ENCODE data around the gene HSPB7. TPM values are rescaled to one million over a fixed set of nuclear protein-coding genes. Genes with fewer than 3 reads are reported as not detected.

The HSPB7 gene
- total RNA-seq, 1 donor from 2014 or later: 191 TPM

DNA sequence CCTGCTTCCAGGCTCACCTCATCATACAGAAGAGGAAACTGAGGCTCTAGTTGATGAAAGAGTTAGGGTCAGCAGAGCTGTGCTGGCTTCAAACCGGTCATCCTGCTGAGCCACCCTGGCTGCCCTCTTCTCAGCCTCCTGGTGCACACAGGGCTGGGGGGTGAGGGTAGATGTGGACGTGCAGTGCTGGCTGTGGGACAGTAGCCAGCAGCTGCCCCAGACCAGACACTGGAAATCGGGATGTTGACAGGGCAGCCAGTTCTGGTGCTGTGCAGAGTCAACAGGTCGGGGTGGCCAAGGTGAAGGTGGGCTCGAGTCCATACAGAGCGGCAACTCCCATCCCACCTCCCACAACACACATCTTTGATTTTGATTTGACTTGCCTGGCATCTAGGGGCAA is 2.5 kb upstream of the HSPB7 start:
- intact Hi-C loops (cut with DNase I): no loop called here
- TF ChIP-seq, protein P1, sequence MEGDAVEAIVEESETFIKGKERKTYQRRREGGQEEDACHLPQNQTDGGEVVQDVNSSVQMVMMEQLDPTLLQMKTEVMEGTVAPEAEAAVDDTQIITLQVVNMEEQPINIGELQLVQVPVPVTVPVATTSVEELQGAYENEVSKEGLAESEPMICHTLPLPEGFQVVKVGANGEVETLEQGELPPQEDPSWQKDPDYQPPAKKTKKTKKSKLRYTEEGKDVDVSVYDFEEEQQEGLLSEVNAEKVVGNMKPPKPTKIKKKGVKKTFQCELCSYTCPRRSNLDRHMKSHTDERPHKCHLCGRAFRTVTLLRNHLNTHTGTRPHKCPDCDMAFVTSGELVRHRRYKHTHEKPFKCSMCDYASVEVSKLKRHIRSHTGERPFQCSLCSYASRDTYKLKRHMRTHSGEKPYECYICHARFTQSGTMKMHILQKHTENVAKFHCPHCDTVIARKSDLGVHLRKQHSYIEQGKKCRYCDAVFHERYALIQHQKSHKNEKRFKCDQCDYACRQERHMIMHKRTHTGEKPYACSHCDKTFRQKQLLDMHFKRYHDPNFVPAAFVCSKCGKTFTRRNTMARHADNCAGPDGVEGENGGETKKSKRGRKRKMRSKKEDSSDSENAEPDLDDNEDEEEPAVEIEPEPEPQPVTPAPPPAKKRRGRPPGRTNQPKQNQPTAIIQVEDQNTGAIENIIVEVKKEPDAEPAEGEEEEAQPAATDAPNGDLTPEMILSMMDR (IDR thresholded peaks at IDR 0.05): no peak
- H3K36me3 ChIP-seq: peaks cover 0 to 4% of the 10 kb centered on the region in 2 donors

DNA sequence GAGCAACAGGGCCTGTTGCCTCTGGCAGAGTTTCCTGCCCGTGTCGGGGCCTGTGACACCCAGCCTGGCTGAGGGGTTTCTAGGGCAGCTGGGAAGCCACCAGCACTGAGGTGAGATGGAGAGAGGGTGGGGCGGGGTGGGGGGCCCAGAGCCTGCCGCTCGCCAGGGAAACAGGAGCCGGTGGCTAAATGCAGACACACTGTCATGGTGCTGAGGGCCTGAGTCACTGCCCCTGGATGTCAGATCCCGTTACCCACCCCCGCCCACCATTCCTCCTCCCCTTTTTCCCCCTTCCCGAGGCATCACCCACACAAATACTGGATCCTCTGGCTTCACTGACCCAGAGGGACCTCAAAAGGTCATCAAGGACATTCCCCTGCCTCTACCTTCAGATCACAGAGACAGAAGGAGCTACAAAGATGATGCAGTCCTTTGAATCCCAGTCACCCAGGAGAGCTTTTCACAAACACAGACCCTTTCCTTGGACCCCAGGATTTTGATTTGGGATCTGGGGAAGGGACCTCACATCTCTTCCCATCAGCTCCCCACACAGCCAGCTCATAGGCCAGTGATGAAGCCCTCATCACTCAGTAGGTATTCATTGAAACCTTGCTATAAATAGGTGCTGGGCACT is 1.9 kb upstream of the HSPB7 start:
- intact Hi-C loops (cut with DNase I): loop anchor here (5.0 kb wide), 2 partner anchors 128 to 222 kb away; no protein-coding TSS in a partner anchor
- H3K4me3 ChIP-seq: peak overlapping the region in 1 of 2 donors; percentile 74
- H3K9me3 ChIP-seq: no peaks in the 10 kb centered on the region
- H3K27ac ChIP-seq: peak overlapping the region; percentile 95 to 98
- peaks cover 9 to 39% of the 10 kb centered on the region in 2 donors for H3K4me1 ChIP-seq
- TF ChIP-seq, protein P1 (IDR thresholded peaks at IDR 0.05): no peak
- DNase-seq (ENCODE audit: low spot score in 2 of 2): peak; percentile 60 to 87
- H3K36me3 ChIP-seq: peaks cover 0 to 4% of the 10 kb centered on the region in 2 donors
- no peaks in the 10 kb centered on the region for H3K27me3 ChIP-seq

More for the DNA sequence above, 2.5 kb upstream of the HSPB7 start:
- Histone ChIP-seq H3K4me3 (no peak overlapping the region), H3K4me1 (peaks cover 8 to 33% of the 10 kb centered on the region in 2 donors), H3K27ac (peak overlapping the region; percentile 95 to 98), H3K27me3 (no peaks in the 10 kb centered on the region), H3K9me3 (no peaks in the 10 kb centered on the region)
- no peak for DNase-seq (ENCODE audit: low spot score in 2 of 2)

DNA sequence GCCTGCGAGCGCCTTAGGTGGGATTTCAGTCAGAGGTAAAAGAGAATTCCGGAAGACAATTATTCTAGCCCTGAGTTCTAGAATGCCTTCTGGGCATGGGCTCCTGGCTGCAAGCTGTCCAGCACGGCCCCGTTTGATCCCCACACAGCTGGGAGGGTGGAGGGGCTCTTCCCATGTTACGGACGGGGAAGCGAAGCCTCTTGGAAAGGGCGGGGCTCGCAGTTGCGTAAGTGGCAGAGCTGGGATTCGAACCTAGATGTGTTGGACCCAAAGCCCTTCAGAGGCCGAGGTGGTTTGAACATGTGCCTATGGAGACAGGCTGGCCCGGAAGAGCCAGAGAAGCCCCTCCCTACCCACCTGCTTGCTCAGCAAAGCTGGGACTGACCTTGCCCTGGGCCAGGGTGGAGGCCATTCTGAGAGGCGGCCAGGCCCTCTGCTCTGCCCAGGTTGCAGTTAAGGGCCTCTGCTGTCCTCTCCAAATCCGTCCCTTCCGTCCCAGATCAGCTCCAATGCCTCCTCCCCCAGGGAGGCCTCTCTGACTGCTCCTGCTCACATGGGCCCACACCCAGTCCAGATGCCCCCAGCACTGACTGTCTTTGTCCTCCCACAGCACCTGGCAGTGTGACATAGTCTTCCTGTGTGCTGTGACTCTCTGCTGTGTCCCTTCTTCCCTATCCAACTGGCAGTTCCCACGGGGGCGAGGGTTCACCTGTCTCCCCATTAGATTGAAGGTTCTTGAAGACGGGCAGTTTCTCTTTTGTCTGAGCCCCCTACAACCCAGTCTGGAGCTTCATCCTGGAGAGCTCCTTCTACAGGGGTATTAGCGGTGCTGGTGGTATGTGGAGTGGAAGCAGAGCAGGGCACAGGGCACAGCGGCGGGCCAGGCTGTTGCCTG is 1.2 kb upstream of the HSPB7 start:
- Histone ChIP-seq H3K4me3 (peak overlapping the region; percentile 51 to 74), H3K9me3 (no peaks in the 10 kb centered on the region), H3K36me3 (peaks cover 0 to 4% of the 10 kb centered on the region in 2 donors), H3K27me3 (no peaks in the 10 kb centered on the region), H3K4me1 (peaks cover 15 to 46% of the 10 kb centered on the region in 2 donors), H3K27ac (peak overlapping the region; percentile 95 to 98)
- DNase-seq (ENCODE audit: low spot score in 2 of 2): no peak
- TF ChIP-seq, protein P1 (IDR thresholded peaks at IDR 0.05): no peak
- intact Hi-C loops (cut with DNase I): loop anchor here (5.0 kb wide), 2 partner anchors 128 to 222 kb away; no protein-coding TSS in a partner anchor

DNA sequence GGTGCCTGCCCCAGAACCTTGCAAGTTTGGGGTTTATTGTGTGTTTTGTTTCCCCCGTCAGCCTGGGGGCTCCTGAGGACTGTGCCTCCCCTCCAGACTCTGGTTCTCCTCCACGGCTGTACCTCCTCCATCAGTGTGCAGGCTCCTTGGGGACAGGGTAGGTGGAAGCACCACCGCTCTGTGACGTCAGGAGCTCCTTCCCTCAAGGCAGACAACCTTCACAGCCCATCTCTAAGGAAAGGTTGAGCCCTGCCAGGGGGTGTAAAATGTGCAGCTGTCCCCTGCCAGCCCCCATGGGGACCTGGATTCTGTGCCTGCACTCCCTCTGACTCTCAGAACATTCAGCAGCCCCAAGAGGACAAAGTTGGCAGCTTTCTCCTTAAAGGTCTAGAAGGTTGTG is 465 bp upstream of the HSPB7 start:
- H3K4me3 ChIP-seq: peak overlapping the region; percentile 51 to 74
- intact Hi-C loops (cut with DNase I): loop anchor here (5.0 kb wide), 2 partner anchors 129 to 221 kb away; no protein-coding TSS in a partner anchor
- H3K27ac ChIP-seq: peak overlapping the region; percentile 95 to 98
- no peaks in the 10 kb centered on the region for H3K9me3 ChIP-seq
- H3K4me1 ChIP-seq: peaks cover 20 to 53% of the 10 kb centered on the region in 2 donors
- H3K36me3 ChIP-seq: peaks cover 0 to 4% of the 10 kb centered on the region in 2 donors
- H3K27me3 ChIP-seq: no peaks in the 10 kb centered on the region
- DNase-seq (ENCODE audit: low spot score in 2 of 2): no peak
- TF ChIP-seq, protein P1 (IDR thresholded peaks at IDR 0.05): no peak

DNA sequence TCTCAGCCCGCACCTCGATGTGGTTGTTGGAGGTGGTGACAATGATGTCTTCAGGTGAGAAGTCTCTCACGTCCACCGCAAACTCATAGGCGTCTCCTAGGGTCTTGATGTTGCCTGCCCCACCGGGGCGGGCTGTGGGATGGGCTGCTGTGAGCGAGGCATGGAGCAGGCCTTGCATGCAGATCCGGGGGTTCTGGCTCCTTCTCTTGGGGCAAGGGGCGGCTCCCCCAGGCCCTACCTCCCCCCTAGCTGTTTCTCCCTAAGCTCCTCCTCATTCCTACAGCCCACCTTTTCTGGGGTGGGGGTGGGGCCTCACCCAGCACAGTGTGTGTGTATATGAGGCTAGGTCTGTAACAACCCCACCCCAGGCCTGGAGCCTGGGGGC is 775 bp downstream of the HSPB7 start:
- DNase-seq (ENCODE audit: low spot score in 2 of 2): no peak
- Histone ChIP-seq H3K36me3 (peaks cover 0 to 4% of the 10 kb centered on the region in 2 donors), H3K4me3 (peak overlapping the region; percentile 51 to 74), H3K9me3 (no peaks in the 10 kb centered on the region), H3K27ac (peak overlapping the region; percentile 95 to 98), H3K4me1 (peaks cover 24 to 63% of the 10 kb centered on the region in 2 donors), H3K27me3 (no peaks in the 10 kb centered on the region)
- intact Hi-C loops (cut with DNase I): loop anchor here (5.0 kb wide), 2 partner anchors 130 to 220 kb away; no protein-coding TSS in a partner anchor
- TF ChIP-seq, protein P1 (IDR thresholded peaks at IDR 0.05): no peak
